Heart left ventricle (tissue), 13 donors: Measurements from ENCODE around the gene SMURF1.

Experiments
- POLR2A ChIP-seq, 2 donors: fragments of 450-650 bp; IDR thresholded peaks; one replicate each; pipeline ENCODE4 v1.6.1; 2017; ENCODE audit warnings: antibody characterized with exemption in 2 of 2, mild to moderate bottlenecking in 2 of 2, moderate library complexity in 2 of 2
- TF ChIP-seq, protein P1 (sequence below), 12 donors: fragments of 200-600 bp; sonication (generic) in 4 of 12; IDR thresholded peaks; one replicate each; pipeline versions ENCODE4 v1.5.0 to v1.8.0; 2018 to 2022; ENCODE audit warnings: antibody characterized with exemption in 12 of 12, mild to moderate bottlenecking in 5 of 12
- donor health status: ischemic (EF 13 %, LVEDD 7.1; RV severe dilation, severe dysfunction).
- donor health status: DM: no; HTN: yes; CAD: no.
- donor health status: DM: no; HTN: no; CAD: no.
- donor health status: ischemic (EF 25% LVEDD 6.9; RV normal size, moderate dysfunction).
- donor health status: ischemic (EF 25% LVEDD 5.7; RV mildly dilated, moderate dysfunction).
- donor health status: ischemic (EF 35%, LVEDD 5.7; RV mildly dilated, moderate dysfunction).
- donor health status: nonischemic (EF 11% LVEDD 7.7; RV severe dilation, severe dysfunction).
- donor health status: DM: yes; HTN: yes; CAD: no.
- donor health status: PGD.
- donor health status: ischemic (EF 29% LVEDD 5.4; RV normal size, mild dysfunction).
- donor health status: nonischemic (EF 23%, LVEDD 6.1; RV moderate dilation, normal function).

DNA sequence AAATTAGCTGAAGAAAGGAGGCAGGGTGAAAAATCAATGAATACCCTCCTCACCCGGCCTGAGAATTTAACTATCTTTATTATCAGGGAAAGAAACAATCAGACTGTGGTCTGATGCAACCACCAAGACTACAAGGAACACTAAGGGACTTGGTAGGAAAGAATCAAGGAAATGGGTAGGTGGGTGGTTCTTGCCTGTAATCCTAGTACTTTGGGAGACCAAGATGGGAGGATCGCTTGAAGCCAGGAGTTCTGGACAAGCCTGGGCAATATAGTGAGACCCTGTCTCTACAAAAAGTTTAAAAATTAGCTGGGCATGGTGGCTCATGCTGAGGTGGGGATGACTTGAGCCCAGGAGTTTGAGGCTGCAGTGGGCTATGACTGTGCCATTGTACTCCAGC is 12.6 kb downstream of the SMURF1 start:
- TF ChIP-seq, protein P1, sequence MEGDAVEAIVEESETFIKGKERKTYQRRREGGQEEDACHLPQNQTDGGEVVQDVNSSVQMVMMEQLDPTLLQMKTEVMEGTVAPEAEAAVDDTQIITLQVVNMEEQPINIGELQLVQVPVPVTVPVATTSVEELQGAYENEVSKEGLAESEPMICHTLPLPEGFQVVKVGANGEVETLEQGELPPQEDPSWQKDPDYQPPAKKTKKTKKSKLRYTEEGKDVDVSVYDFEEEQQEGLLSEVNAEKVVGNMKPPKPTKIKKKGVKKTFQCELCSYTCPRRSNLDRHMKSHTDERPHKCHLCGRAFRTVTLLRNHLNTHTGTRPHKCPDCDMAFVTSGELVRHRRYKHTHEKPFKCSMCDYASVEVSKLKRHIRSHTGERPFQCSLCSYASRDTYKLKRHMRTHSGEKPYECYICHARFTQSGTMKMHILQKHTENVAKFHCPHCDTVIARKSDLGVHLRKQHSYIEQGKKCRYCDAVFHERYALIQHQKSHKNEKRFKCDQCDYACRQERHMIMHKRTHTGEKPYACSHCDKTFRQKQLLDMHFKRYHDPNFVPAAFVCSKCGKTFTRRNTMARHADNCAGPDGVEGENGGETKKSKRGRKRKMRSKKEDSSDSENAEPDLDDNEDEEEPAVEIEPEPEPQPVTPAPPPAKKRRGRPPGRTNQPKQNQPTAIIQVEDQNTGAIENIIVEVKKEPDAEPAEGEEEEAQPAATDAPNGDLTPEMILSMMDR (IDR thresholded peaks at IDR 0.05), result no peak
- TF ChIP-seq POLR2A (IDR thresholded peaks at IDR 0.05), result no peak
